Stomach (tissue), 9 donors: ENCODE measurements around the gene PTPRE. TPM values are rescaled to one million over a fixed set of nuclear protein-coding genes. Genes with fewer than 3 reads are reported as not detected.
A peak's percentile ranks its signal among the peaks of the same experiment; 100 is the strongest.

Source experiments
- DNase-seq, 2 donors: peaks; one replicate each; pipeline versions ENCODE4 v3.0.0 to v3.0.0-alpha.2; 2013 to 2019
- H3K27ac ChIP-seq, 5 donors: fragments of 200-600 bp in 4 of 5; sonication (generic) in 4 of 5; one replicate each; pipeline ENCODE4 v1.5.1; 2013 to 2019; ENCODE audit warnings: mild to moderate bottlenecking in 1 of 5, moderate library complexity in 1 of 5
- H3K27me3 ChIP-seq, 3 donors: fragments of 200-600 bp; sonication (generic); one replicate each; pipeline ENCODE4 v1.5.1; 2017 to 2019; ENCODE audit warnings: mixed run types in 1 of 3
- H3K36me3 ChIP-seq, 4 donors: fragments of 200-600 bp; sonication (generic); 1 replicate in 3 of 4; 2 replicates in 1 of 4; pipeline ENCODE4 v1.5.1; 2016 to 2019
- H3K4me1 ChIP-seq, 4 donors: fragments of 200-600 bp; sonication (generic); one replicate each; pipeline ENCODE4 v1.5.1; 2016 to 2019
- H3K4me3 ChIP-seq, 4 donors: fragments of 200-600 bp; sonication (generic) in 3 of 4; one replicate each; pipeline ENCODE4 v1.5.1; 2016 to 2019; ENCODE audit warnings: mild to moderate bottlenecking in 1 of 4
- H3K9me3 ChIP-seq, 4 donors: fragments of 200-600 bp; sonication (generic); one replicate each; pipeline ENCODE4 v1.5.1; 2016 to 2019
- EP300 ChIP-seq: sonication (generic); formaldehyde crosslinking; IDR thresholded peaks from one replicate; pipeline ENCODE4 v1.6.1; 2017; ENCODE audit warnings: antibody characterized with exemption
- POLR2A ChIP-seq, 4 donors: fragments of 450-650 bp; IDR thresholded peaks; one replicate each; pipeline ENCODE4 v1.6.1; 2016; ENCODE audit warnings: antibody characterized with exemption in 4 of 4, control low read depth in 2 of 4, mild to moderate bottlenecking in 1 of 4, moderate library complexity in 1 of 4
- POLR2AphosphoS5 ChIP-seq, 3 donors: sonication (generic); formaldehyde crosslinking; IDR thresholded peaks; one replicate each; pipeline ENCODE4 v1.6.1; 2016; ENCODE audit warnings: antibody characterized with exemption in 3 of 3
- WGBS, 5 donors: extraction: QIAGEN DNeasy Blood & Tissue Kit in 3 of 5; methylation state at CpG; one replicate each; pipeline versions ENCODE4 v1.1.5 to v1.1.7; 2013 to 2018; 5-methylcytosine and 5-hydroxymethylcytosine counted together
- intact Hi-C: fragments of 100-400 bp; cut with DNase I; formaldehyde crosslinking; loops from one replicate; pipeline ENCODE4 v1.15.1; 2023; ENCODE audit warnings: low total_unique reads
- polyA plus RNA-seq, 3 donors: library from polyadenylated mRNA; stranded (reverse); fragments of 200-250 nt; gene quantifications; one replicate each; pipeline ENCODE4 v1.2.3, GENCODE V29; 2013
- total RNA-seq, 5 donors: library from RNA; depleted of rRNA; stranded (reverse); fragments of >200 nt; gene quantifications; one replicate each; pipeline versions ENCODE4 v1.1.0 to v1.2.3, GENCODE V29; 2014 to 2016
- TF ChIP-seq, protein P1 (sequence below), 7 experiments: fragments of 450-650 bp in 4 of 7; fragments of 200-600 bp in 3 of 7; sonication (generic) in 3 of 7; IDR thresholded peaks; one replicate each; pipeline ENCODE4 v1.5.1; 2016 to 2019; ENCODE audit warnings: antibody characterized with exemption in 7 of 7, control low read depth in 2 of 7, mild to moderate bottlenecking in 1 of 7
- donor health status: healthy with polysubstance abuse.
- donor health status: Bipolar disorder and iron deficiency.
- donor health status: healthy.

Gene PTPRE
- total and polyA plus RNA-seq, 8 donors = 4.0 to 26.4 (median 8.9) TPM

GRCh38 chr10:128007971-128008370 is 101.1 kb downstream of the PTPRE start:
- TF ChIP-seq, protein P1, sequence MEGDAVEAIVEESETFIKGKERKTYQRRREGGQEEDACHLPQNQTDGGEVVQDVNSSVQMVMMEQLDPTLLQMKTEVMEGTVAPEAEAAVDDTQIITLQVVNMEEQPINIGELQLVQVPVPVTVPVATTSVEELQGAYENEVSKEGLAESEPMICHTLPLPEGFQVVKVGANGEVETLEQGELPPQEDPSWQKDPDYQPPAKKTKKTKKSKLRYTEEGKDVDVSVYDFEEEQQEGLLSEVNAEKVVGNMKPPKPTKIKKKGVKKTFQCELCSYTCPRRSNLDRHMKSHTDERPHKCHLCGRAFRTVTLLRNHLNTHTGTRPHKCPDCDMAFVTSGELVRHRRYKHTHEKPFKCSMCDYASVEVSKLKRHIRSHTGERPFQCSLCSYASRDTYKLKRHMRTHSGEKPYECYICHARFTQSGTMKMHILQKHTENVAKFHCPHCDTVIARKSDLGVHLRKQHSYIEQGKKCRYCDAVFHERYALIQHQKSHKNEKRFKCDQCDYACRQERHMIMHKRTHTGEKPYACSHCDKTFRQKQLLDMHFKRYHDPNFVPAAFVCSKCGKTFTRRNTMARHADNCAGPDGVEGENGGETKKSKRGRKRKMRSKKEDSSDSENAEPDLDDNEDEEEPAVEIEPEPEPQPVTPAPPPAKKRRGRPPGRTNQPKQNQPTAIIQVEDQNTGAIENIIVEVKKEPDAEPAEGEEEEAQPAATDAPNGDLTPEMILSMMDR (IDR thresholded peaks at IDR 0.05) = no peak
- TF ChIP-seq POLR2A (IDR thresholded peaks at IDR 0.05) (no peak), POLR2AphosphoS5 (IDR thresholded peaks at IDR 0.05) (no peak), EP300 (no peak)
- Histone ChIP-seq H3K9me3 (no peaks in the 10 kb centered on the region), H3K4me1 (peaks cover 10 to 23% (median 11%) of the 10 kb centered on the region in 4 donors), H3K36me3 (no peaks in the 10 kb centered on the region), H3K27ac (peak overlapping the region in 1 of 5 donors; percentile 6), H3K4me3 (no peak overlapping the region), H3K27me3 (peaks cover 0 to 11% (median 0%) of the 10 kb centered on the region in 3 donors)
- intact Hi-C loops = loop anchor here (5.0 kb wide), 1 partner anchor 101 kb away; the partner anchor contains the start of gene PTPRE
- 54 to 71% (median 63%) methylated on average over 5 to 7 of the region's 7 CpGs for WGBS, 5 donors
- no peak for DNase-seq

DNA sequence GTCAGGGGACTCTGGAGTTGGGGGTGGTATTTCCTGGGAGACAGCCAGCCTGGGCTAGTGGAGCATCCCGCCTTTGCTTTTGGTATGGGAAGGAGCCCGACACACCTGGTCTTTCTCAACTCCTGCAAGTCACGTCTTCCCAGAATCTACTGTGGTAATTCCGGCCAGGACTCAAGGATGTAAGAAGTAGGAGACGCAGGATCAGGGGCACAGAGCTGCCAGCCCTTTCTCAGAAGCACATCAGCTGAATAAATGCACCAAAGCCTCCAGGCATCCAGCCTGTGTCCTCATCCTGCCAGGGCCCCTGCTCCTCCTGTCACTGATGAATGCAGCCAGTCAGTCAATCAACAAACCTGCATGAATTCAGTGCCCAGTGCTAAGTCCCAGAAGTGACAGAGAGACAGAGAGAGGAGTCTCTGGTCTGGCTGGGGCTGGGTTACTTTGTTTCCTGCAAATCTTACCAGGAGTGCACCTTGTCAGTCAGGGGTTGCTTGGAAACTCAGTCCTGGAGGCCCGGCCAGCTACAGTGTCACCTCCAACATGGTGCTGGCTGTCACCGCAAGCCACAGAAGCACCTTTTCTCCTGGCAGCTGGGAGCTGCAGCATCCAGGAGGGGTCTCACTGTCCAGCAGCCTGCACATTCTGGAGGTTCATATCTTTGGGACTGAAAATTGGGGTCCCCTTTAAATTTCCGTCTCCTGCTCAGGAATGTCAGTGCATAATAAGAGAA is 101.8 kb downstream of the PTPRE start:
- Histone ChIP-seq H3K27ac (peak overlapping the region in 2 of 5 donors; percentile 6 to 24), H3K9me3 (no peaks in the 10 kb centered on the region), H3K27me3 (peaks cover 0 to 11% (median 0%) of the 10 kb centered on the region in 3 donors), H3K4me1 (peaks cover 10 to 23% (median 11%) of the 10 kb centered on the region in 4 donors), H3K36me3 (no peaks in the 10 kb centered on the region), H3K4me3 (no peak overlapping the region)
- TF ChIP-seq, protein P1 (IDR thresholded peaks at IDR 0.05) = no peak
- no peak for TF ChIP-seq POLR2A (IDR thresholded peaks at IDR 0.05)
- TF ChIP-seq POLR2AphosphoS5 (IDR thresholded peaks at IDR 0.05) = no peak
- no peak for TF ChIP-seq EP300
- WGBS, 5 donors = 77 to 84% (median 81%) methylated on average over 8 of the region's 8 CpGs
- intact Hi-C loops = loop anchor here (5.0 kb wide), 1 partner anchor 101 kb away; the partner anchor contains the start of gene PTPRE
- DNase-seq = no peak

- Histone ChIP-seq H3K4me1 (peaks cover 10 to 23% (median 11%) of the 10 kb centered on the region in 4 donors), H3K36me3 (no peaks in the 10 kb centered on the region), H3K27me3 (peaks cover 0 to 11% (median 0%) of the 10 kb centered on the region in 3 donors), H3K9me3 (no peaks in the 10 kb centered on the region), H3K27ac (peak overlapping the region in 2 of 5 donors; percentile 6 to 24), H3K4me3 (no peak overlapping the region)
- intact Hi-C loops = loop anchor here (5.0 kb wide), 1 partner anchor 102 kb away; the partner anchor contains the start of gene PTPRE
- no peak for DNase-seq
- TF ChIP-seq POLR2A (IDR thresholded peaks at IDR 0.05) (no peak), POLR2AphosphoS5 (IDR thresholded peaks at IDR 0.05) (no peak), EP300 (no peak)
- TF ChIP-seq, protein P1 (IDR thresholded peaks at IDR 0.05) = no peak
- 36 to 60% (median 46%) methylated on average over 14 of the region's 14 CpGs for WGBS, 5 donors
These were observed 102.6 kb downstream of the PTPRE start for GRCh38 chr10:128009372-128010126.
